NCI-H446 (cell line): Measurements from ENCODE around the gene TMEM190.
"Not testable (repeated sequence)": the region's sequence is repeated elsewhere in the genome, so short reads cannot be mapped to it uniquely, and the experiment has no call there.

ENCODE experiments used
- DNase-seq, 2 experiments: peaks; one replicate each; lab custom pipeline; 2025; lab: John Stamatoyannopoulos, UW

Gene TMEM190

DNA sequence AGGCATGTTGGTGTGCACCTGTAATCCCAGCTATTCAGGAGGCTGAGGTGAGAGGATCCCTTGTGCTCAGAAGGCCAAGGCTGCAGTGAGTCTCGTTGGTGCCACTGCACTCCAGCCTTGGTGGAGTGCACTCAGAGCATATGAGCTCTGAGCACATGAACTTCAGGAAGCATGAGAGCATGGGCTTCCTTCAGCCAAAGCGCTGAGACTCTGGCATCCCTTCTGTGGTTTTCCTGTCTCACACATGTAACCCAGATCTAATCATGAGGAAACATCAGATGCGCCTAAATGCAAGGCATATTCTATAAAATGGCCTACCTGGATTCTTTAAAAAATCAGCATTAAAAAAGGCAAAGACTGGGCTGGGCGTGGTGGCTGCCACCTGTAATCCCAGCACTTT, 44.7 kb downstream of the TMEM190 start:
- DNase-seq, result not testable (repeated sequence)

DNA sequence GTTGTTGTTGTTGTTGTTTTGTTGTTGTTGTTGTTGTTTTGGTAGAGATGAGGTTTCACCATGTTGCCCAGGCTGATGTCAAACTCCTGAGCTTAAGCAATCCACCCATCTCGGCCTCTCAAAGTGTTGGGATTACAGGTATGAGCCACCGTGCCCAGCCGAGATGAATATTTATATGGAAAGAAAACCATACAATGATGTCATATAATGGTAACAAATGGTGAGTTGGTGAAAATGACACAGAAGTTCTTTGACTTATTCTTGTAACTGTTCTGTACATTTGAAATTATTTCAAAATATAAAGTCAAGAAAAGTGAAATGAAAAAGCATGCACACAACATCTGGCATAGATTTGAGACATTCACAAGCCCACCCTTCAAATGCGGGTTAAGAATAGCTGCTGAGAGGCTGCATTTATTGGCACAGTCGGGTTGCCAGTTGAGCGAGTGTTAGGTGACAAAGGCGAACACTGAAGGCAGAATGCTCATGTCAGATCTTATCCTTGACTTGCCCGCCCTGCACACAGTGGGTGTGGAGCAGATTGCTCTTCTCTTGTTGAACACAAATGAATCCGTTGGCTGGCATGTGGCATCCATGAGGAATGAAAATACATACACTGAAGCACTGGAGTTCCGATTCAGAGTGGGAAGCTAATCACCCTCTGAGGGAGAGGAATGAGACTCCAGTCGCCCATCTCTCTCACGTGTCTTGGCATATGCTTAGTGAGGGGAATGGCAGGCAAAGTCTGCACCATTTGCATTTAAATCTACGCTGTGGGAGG, 46.8 kb downstream of the TMEM190 start:
- no peak for DNase-seq

DNA sequence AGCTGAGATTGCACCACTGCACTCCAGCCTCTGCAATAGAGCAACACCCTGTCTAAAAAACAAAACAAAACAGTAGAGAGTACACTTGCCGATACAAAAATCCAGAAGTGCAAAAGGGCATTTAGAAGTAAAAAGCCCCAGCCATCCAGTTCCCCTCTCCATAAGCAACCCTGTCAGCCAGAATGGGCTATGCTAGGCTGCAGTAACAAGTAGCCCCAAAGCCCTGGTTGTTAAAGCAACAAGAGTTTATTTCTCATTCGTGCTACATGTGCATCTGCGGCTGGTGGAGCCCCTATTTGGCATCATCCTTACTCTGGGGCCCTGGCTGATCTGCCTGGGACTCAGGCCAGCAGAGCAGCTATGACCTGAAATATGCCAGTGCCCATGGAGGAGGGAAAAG, 47.9 kb downstream of the TMEM190 start:
- no peak for DNase-seq

DNA sequence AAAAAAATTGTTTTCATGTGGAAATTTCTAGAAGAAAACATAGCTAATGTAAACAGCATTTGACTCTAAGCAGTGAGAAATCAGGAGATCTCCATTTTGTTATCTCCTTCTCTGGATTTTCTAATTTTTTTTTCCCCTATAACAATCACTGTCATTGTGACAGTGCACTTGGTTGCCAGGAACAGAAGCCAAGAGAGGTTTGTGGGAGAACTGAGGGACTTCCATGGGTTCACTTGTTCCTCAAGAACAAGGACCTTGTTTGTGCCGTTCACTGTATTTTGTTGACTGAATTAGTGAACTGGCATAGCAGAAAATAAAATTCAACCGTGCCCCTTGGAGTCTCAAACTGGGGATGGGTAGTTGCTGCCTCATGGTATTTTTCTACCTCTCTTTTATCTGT, 49.4 kb downstream of the TMEM190 start:
- DNase-seq, result no peak
